ENCODE measurements around the gene TNPO2.
A peak's percentile ranks its signal among the peaks of the same experiment; 100 is the strongest.

The TNPO2 gene

DNA sequence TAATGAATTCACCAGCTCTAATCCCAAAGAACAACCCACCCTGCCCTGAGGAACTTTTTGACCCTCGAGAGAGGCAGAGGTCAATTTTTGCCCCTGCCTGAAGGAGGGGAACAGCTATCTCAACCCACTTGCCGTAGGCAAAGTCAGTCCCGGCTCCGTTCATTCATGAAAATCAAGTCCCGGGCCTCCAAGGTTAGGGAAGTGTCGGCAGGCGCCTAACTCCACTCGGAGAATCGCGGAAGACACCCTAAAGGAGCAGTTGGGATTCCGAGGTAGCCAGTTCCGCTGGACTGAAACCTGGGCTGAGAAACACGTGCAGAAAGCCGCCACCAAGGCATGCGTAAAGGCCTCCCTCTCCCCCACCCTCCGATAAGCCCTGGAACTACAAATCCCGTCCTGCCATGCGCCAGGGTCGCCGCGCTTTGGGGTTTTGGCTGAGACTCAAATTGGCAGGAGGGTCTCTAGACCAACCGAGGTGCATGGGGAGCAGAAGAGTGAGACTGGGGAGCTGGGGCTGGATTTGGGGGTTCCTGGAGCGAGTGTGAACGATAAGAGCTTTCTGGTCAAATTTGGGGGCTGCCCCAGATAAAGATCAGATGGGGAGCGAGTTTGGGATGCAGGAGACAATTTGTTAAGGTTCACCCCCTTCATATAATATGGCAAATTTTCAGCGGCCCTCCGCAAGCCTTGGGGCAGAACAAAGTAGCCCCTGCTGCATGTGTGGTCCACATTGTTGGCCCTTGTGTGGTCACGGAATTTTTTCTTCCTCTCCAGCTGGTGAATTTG is at the start of gene TNPO2:
Gene TNPO2, minus strand, starts transcription at position 292 of the 786 bp plus-strand sequence. CDS start 2,955 bp downstream, outside the sequence.
- Histone ChIP-seq H3K27me3 (ENCODE audit: insufficient read depth, poor library complexity, severe bottlenecking) (no peaks in the 10 kb centered on the region), H3K36me3 (ENCODE audit: low read depth) (peaks cover 8% of the 10 kb centered on the region), H3K9me3 (ENCODE audit: severe bottlenecking) (no peaks in the 10 kb centered on the region), H3K4me3 (ENCODE audit: severe bottlenecking) (peak within 1 kb of the TSS; percentile 72), H3K4me1 (ENCODE audit: insufficient read depth, poor library complexity, severe bottlenecking) (no peaks in the 10 kb centered on the region), H3K27ac (ENCODE audit: poor library complexity, severe bottlenecking) (peak within 1 kb of the TSS; percentile 76)
- ATAC-seq (ENCODE audit: low read depth), result peak; percentile 51
- no peak for DNase-seq (ENCODE audit: low spot score)
- TF ChIP-seq, protein P1, sequence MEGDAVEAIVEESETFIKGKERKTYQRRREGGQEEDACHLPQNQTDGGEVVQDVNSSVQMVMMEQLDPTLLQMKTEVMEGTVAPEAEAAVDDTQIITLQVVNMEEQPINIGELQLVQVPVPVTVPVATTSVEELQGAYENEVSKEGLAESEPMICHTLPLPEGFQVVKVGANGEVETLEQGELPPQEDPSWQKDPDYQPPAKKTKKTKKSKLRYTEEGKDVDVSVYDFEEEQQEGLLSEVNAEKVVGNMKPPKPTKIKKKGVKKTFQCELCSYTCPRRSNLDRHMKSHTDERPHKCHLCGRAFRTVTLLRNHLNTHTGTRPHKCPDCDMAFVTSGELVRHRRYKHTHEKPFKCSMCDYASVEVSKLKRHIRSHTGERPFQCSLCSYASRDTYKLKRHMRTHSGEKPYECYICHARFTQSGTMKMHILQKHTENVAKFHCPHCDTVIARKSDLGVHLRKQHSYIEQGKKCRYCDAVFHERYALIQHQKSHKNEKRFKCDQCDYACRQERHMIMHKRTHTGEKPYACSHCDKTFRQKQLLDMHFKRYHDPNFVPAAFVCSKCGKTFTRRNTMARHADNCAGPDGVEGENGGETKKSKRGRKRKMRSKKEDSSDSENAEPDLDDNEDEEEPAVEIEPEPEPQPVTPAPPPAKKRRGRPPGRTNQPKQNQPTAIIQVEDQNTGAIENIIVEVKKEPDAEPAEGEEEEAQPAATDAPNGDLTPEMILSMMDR (IDR thresholded peaks at IDR 0.05; ENCODE audit: poor library complexity, severe bottlenecking), result no peak

DNA sequence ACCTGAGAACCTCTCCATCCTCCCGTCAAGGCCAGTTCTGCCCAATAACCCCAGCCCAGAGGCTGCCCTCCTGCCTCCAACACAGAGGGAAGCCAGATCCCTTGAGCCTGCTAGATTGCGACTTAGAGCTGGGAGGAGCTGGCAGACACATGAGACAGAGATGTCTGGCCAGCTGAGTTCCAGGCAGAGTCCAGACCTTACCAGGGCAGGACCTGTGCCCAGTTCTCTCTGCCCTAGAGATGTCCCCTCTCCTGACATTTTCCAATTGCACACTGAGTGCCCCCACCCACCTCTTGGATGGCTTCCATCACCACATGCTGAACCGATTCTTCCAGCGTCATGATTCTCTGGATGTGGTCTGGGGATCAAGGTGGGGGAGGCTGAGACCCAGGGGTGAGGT is 48.6 kb upstream of the TNPO2 start:
- Histone ChIP-seq H3K27me3 (ENCODE audit: insufficient read depth, poor library complexity, severe bottlenecking) (no peaks in the 10 kb centered on the region), H3K4me3 (ENCODE audit: severe bottlenecking) (no peak overlapping the region), H3K27ac (ENCODE audit: poor library complexity, severe bottlenecking) (no peak overlapping the region), H3K4me1 (ENCODE audit: insufficient read depth, poor library complexity, severe bottlenecking) (no peaks in the 10 kb centered on the region), H3K9me3 (ENCODE audit: severe bottlenecking) (no peaks in the 10 kb centered on the region), H3K36me3 (ENCODE audit: low read depth) (peaks cover 36% of the 10 kb centered on the region)
- ATAC-seq (ENCODE audit: low read depth) (no peak), DNase-seq (ENCODE audit: low spot score) (no peak)
- TF ChIP-seq, protein P1 (IDR thresholded peaks at IDR 0.05; ENCODE audit: poor library complexity, severe bottlenecking), result no peak

DNA sequence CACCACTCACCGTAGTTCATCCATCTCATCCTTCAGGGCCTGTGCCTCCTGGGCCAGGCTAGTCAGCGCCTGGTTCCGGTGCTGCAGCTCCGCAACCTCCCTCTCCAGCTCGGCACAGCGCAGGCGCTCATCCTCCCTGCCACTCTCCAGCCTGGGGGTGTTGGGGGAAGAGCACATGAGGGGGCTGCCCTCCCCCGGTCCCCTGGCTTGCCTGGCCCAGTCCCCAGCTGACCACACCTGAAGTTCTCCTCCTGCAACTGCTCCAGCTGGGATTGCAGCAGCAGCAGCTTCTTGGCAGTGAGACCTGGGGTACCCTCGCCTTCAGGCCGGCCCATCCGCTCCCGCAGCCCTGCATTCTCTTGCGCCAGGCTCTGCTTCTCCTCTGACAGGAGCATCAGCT is 47.2 kb upstream of the TNPO2 start:
- no peaks in the 10 kb centered on the region for H3K4me1 ChIP-seq (ENCODE audit: insufficient read depth, poor library complexity, severe bottlenecking)
- peaks cover 36% of the 10 kb centered on the region for H3K36me3 ChIP-seq (ENCODE audit: low read depth)
- no peak for DNase-seq (ENCODE audit: low spot score)
- H3K27me3 ChIP-seq (ENCODE audit: insufficient read depth, poor library complexity, severe bottlenecking), result no peaks in the 10 kb centered on the region
- H3K4me3 ChIP-seq (ENCODE audit: severe bottlenecking), result no peak overlapping the region
- H3K9me3 ChIP-seq (ENCODE audit: severe bottlenecking), result no peaks in the 10 kb centered on the region
- no peak for ATAC-seq (ENCODE audit: low read depth)
- TF ChIP-seq, protein P1 (IDR thresholded peaks at IDR 0.05; ENCODE audit: poor library complexity, severe bottlenecking), result no peak
- no peak overlapping the region for H3K27ac ChIP-seq (ENCODE audit: poor library complexity, severe bottlenecking)

DNA sequence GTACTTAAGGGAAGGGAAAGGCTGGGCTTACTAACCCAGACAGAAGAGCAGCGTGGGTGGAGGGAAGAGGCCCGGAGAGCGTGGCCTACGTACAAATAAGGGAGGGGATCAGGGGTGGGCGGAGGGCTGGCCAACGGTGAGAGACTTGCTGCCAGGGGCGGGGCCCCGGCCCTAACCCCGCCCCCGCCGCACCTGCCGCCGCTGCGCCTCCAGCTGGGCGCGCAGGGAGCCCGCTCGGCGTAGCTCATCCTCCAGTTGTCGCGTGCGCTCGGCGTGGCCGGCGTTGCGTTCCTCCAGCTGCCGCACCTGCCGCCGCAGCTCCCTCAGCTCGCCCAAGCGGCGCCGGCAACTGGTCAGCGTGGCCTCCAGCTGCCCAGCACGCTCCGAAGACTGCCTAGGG is 46.0 kb upstream of the TNPO2 start:
- H3K27ac ChIP-seq (ENCODE audit: poor library complexity, severe bottlenecking), result no peak overlapping the region
- peaks cover 45% of the 10 kb centered on the region for H3K36me3 ChIP-seq (ENCODE audit: low read depth)
- no peaks in the 10 kb centered on the region for H3K4me1 ChIP-seq (ENCODE audit: insufficient read depth, poor library complexity, severe bottlenecking)
- no peak for DNase-seq (ENCODE audit: low spot score)
- no peak for ATAC-seq (ENCODE audit: low read depth)
- no peaks in the 10 kb centered on the region for H3K27me3 ChIP-seq (ENCODE audit: insufficient read depth, poor library complexity, severe bottlenecking)
- H3K4me3 ChIP-seq (ENCODE audit: severe bottlenecking), result no peak overlapping the region
- TF ChIP-seq, protein P1 (IDR thresholded peaks at IDR 0.05; ENCODE audit: poor library complexity, severe bottlenecking), result no peak
- H3K9me3 ChIP-seq (ENCODE audit: severe bottlenecking), result no peaks in the 10 kb centered on the region

DNA sequence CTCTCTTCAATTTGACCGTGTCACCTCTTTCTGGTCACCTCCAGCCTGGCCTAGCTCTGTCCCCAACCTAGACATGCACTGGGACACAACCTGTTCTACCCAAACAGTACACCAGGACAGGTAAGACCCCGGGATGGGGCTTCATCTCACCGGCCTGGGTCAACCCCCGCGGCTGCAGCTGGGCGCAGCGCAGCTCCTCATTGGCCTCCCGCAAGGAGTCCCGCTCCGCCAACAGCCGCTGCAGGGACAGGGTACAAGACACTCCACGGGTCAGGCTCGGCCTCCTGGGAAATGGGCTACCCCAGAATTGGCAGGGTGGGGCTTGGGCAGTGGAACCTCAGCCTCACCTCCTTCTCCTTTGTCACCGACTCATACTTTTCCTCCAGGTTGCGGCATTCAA is 43.9 kb upstream of the TNPO2 start:
- TF ChIP-seq, protein P1 (IDR thresholded peaks at IDR 0.05; ENCODE audit: poor library complexity, severe bottlenecking), result no peak
- H3K27ac ChIP-seq (ENCODE audit: poor library complexity, severe bottlenecking), result no peak overlapping the region
- H3K9me3 ChIP-seq (ENCODE audit: severe bottlenecking), result no peaks in the 10 kb centered on the region
- H3K4me3 ChIP-seq (ENCODE audit: severe bottlenecking), result no peak overlapping the region
- no peak for DNase-seq (ENCODE audit: low spot score)
- H3K4me1 ChIP-seq (ENCODE audit: insufficient read depth, poor library complexity, severe bottlenecking), result no peaks in the 10 kb centered on the region
- peaks cover 54% of the 10 kb centered on the region for H3K36me3 ChIP-seq (ENCODE audit: low read depth)
- ATAC-seq (ENCODE audit: low read depth), result no peak
- no peaks in the 10 kb centered on the region for H3K27me3 ChIP-seq (ENCODE audit: insufficient read depth, poor library complexity, severe bottlenecking)

Data from RWPE2 (cell line).